Stomach (tissue), 9 donors: Measurements from ENCODE around the gene CCDC24. TPM values are rescaled to one million over a fixed set of nuclear protein-coding genes. Genes with fewer than 3 reads are reported as not detected.

Experiments used
- DNase-seq, 2 donors: peaks; one replicate each; pipeline versions ENCODE4 v3.0.0 to v3.0.0-alpha.2; 2013 to 2019
- H3K27ac ChIP-seq, 5 donors: fragments of 200-600 bp in 4 of 5; sonication (generic) in 4 of 5; one replicate each; pipeline ENCODE4 v1.5.1; 2013 to 2019; ENCODE audit warnings: mild to moderate bottlenecking in 1 of 5, moderate library complexity in 1 of 5
- H3K27me3 ChIP-seq, 3 donors: fragments of 200-600 bp; sonication (generic); one replicate each; pipeline ENCODE4 v1.5.1; 2017 to 2019; ENCODE audit warnings: mixed run types in 1 of 3
- H3K36me3 ChIP-seq, 4 donors: fragments of 200-600 bp; sonication (generic); 1 replicate in 3 of 4; 2 replicates in 1 of 4; pipeline ENCODE4 v1.5.1; 2016 to 2019
- H3K4me1 ChIP-seq, 4 donors: fragments of 200-600 bp; sonication (generic); one replicate each; pipeline ENCODE4 v1.5.1; 2016 to 2019
- H3K4me3 ChIP-seq, 4 donors: fragments of 200-600 bp; sonication (generic) in 3 of 4; one replicate each; pipeline ENCODE4 v1.5.1; 2016 to 2019; ENCODE audit warnings: mild to moderate bottlenecking in 1 of 4
- H3K9me3 ChIP-seq, 4 donors: fragments of 200-600 bp; sonication (generic); one replicate each; pipeline ENCODE4 v1.5.1; 2016 to 2019
- CTCF ChIP-seq, 7 experiments: fragments of 450-650 bp in 4 of 7; fragments of 200-600 bp in 3 of 7; sonication (generic) in 3 of 7; IDR thresholded peaks; one replicate each; pipeline ENCODE4 v1.5.1; 2016 to 2019; ENCODE audit warnings: antibody characterized with exemption in 7 of 7, control low read depth in 2 of 7, mild to moderate bottlenecking in 1 of 7
- EP300 ChIP-seq: sonication (generic); formaldehyde crosslinking; IDR thresholded peaks from one replicate; pipeline ENCODE4 v1.6.1; 2017; ENCODE audit warnings: antibody characterized with exemption
- POLR2A ChIP-seq, 4 donors: fragments of 450-650 bp; IDR thresholded peaks; one replicate each; pipeline ENCODE4 v1.6.1; 2016; ENCODE audit warnings: antibody characterized with exemption in 4 of 4, control low read depth in 2 of 4, mild to moderate bottlenecking in 1 of 4, moderate library complexity in 1 of 4
- POLR2AphosphoS5 ChIP-seq, 3 donors: sonication (generic); formaldehyde crosslinking; IDR thresholded peaks; one replicate each; pipeline ENCODE4 v1.6.1; 2016; ENCODE audit warnings: antibody characterized with exemption in 3 of 3
- WGBS, 5 donors: extraction: QIAGEN DNeasy Blood & Tissue Kit in 3 of 5; methylation state at CpG; one replicate each; pipeline versions ENCODE4 v1.1.5 to v1.1.7; 2013 to 2018; 5-methylcytosine and 5-hydroxymethylcytosine counted together
- intact Hi-C: fragments of 100-400 bp; cut with DNase I; formaldehyde crosslinking; loops from one replicate; pipeline ENCODE4 v1.15.1; 2023; ENCODE audit warnings: low total_unique reads
- polyA plus RNA-seq, 3 donors: library from polyadenylated mRNA; stranded (reverse); fragments of 200-250 nt; gene quantifications; one replicate each; pipeline ENCODE4 v1.2.3, GENCODE V29; 2013
- total RNA-seq, 5 donors: library from RNA; depleted of rRNA; stranded (reverse); fragments of >200 nt; gene quantifications; one replicate each; pipeline versions ENCODE4 v1.1.0 to v1.2.3, GENCODE V29; 2014 to 2016
- donor health status: healthy with polysubstance abuse.
- donor health status: Bipolar disorder and iron deficiency.
- donor health status: healthy.

The CCDC24 gene
- total and polyA plus RNA-seq, 8 donors, result 1.2 to 32.4 (median 10.7) TPM

GRCh38 chr1:44015206-44015605 is 23.8 kb downstream of the CCDC24 start:
- peaks cover 0 to 16% (median 3%) of the 10 kb centered on the region in 4 donors for H3K36me3 ChIP-seq
- H3K27me3 ChIP-seq, result no peaks in the 10 kb centered on the region
- intact Hi-C loops, result no loop called here
- peaks cover 0 to 4% (median 0%) of the 10 kb centered on the region in 4 donors for H3K4me1 ChIP-seq
- no peak for DNase-seq
- H3K27ac ChIP-seq, result no peak overlapping the region
- WGBS, 5 donors, result 59 to 76% (median 70%) methylated on average over 3 of the region's 3 CpGs
- H3K4me3 ChIP-seq, result no peak overlapping the region
- H3K9me3 ChIP-seq, result no peaks in the 10 kb centered on the region
- TF ChIP-seq CTCF (IDR thresholded peaks at IDR 0.05), result no peak
- no peak for TF ChIP-seq POLR2AphosphoS5 (IDR thresholded peaks at IDR 0.05)
- no peak for TF ChIP-seq EP300
- no peak for TF ChIP-seq POLR2A (IDR thresholded peaks at IDR 0.05)

- DNase-seq, result no peak
- Histone ChIP-seq H3K36me3 (peaks cover 0 to 20% (median 7%) of the 10 kb centered on the region in 4 donors), H3K27ac (no peak overlapping the region), H3K4me3 (no peak overlapping the region), H3K27me3 (no peaks in the 10 kb centered on the region), H3K9me3 (no peaks in the 10 kb centered on the region), H3K4me1 (peaks cover 0 to 4% (median 0%) of the 10 kb centered on the region in 4 donors)
- 86 to 91% (median 87%) methylated on average over 18 to 20 of the region's 20 CpGs for WGBS, 5 donors
- TF ChIP-seq POLR2A (IDR thresholded peaks at IDR 0.05), result no peak
- no peak for TF ChIP-seq CTCF (IDR thresholded peaks at IDR 0.05)
- no peak for TF ChIP-seq POLR2AphosphoS5 (IDR thresholded peaks at IDR 0.05)
- no peak for TF ChIP-seq EP300
- intact Hi-C loops, result no loop called here
These were observed 24.9 kb downstream of the CCDC24 start for GRCh38 chr1:44016041-44016889.

GRCh38 chr1:44016890-44017400 is 25.5 kb downstream of the CCDC24 start:
- TF ChIP-seq EP300, result no peak
- TF ChIP-seq POLR2A (IDR thresholded peaks at IDR 0.05), result no peak
- no peak for TF ChIP-seq CTCF (IDR thresholded peaks at IDR 0.05)
- TF ChIP-seq POLR2AphosphoS5 (IDR thresholded peaks at IDR 0.05), result no peak
- 91 to 94% (median 93%) methylated on average over 7 to 20 of the region's 20 CpGs for WGBS, 5 donors

GRCh38 chr1:44019466-44019948 is 28.1 kb downstream of the CCDC24 start:
- peak in 1 of 2 donors; percentile 38 for DNase-seq
- Histone ChIP-seq H3K4me1 (peaks cover 0 to 3% (median 1%) of the 10 kb centered on the region in 4 donors), H3K4me3 (no peak overlapping the region), H3K27me3 (no peaks in the 10 kb centered on the region), H3K9me3 (no peaks in the 10 kb centered on the region), H3K36me3 (peaks cover 0 to 46% (median 9%) of the 10 kb centered on the region in 4 donors), H3K27ac (no peak overlapping the region)
- TF ChIP-seq POLR2A (IDR thresholded peaks at IDR 0.05) (no peak), POLR2AphosphoS5 (IDR thresholded peaks at IDR 0.05) (no peak), EP300 (no peak), CTCF (IDR thresholded peaks at IDR 0.05) (no peak)
- intact Hi-C loops, result no loop called here
- WGBS, 5 donors, result 83 to 91% (median 85%) methylated on average over 5 to 13 of the region's 13 CpGs

More at GRCh38 chr1:44016890-44017400, 25.5 kb downstream of the CCDC24 start:
- H3K9me3 ChIP-seq, result no peaks in the 10 kb centered on the region
- H3K36me3 ChIP-seq, result peaks cover 0 to 26% (median 7%) of the 10 kb centered on the region in 4 donors
- no peak overlapping the region for H3K4me3 ChIP-seq
- intact Hi-C loops, result no loop called here
- no peak overlapping the region for H3K27ac ChIP-seq
- H3K27me3 ChIP-seq, result no peaks in the 10 kb centered on the region
- H3K4me1 ChIP-seq, result peaks cover 0 to 4% (median 0%) of the 10 kb centered on the region in 4 donors
- DNase-seq, result no peak
